ENCODE results near the gene DIAPH1.
"Not testable (repeated sequence)": the region's sequence is repeated elsewhere in the genome, so short reads cannot be mapped to it uniquely, and the experiment has no call there.

The DIAPH1 gene

DNA sequence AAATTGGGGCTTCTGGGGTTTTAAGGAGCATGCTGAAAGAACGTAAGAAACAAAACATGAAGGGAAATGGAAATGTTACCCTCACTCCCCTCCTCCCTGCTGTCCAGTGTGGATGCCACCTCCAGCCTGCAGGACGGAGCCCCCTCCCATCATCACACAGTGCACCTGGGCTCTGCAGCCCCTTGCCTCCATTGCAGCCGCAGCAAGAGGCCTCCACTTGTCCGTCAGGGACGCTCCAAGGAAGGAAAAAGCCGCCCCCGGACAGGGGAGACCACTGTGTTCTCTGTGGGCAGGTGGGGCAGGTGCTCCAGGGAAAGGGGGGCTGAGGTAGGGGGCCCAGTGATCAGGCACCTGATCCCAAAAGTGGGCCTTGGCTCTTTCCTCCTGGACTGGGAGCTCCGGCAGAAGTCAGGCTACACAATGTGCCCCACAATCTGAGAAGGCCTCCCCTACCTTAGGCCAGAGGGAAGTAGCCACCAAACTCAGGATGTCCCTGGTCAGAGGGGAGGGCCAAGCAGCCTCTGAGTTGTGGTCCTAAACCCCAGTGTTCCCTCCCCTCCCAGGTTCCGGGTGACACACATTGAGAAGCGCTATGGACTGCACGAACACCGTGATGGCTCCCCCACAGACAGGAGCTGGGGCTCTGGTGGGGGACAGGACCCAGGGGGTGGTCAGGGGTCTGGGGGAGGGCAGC lies 20.7 kb upstream of the DIAPH1 start:
- DNase-seq: no peak

DNA sequence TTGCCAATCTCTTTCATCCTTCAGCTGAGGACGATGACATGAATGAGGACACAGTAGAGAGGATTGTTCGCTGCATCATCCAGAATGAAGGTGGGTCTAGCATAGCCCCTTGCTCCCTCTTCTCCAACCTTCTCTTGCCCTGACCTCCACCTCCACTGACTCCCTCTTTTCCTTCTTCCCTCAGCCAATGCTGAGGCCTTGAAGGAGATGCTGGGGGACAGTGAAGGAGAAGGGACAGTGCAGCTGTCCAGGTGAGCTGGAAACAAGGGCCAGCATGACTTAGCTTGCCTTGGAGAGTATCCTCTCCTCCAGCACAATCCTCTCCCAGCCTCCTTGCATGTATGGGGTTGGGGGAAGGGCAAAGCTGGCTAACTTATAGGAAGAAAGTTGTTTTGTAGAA lies 20.0 kb upstream of the DIAPH1 start:
- no peak for DNase-seq

DNA sequence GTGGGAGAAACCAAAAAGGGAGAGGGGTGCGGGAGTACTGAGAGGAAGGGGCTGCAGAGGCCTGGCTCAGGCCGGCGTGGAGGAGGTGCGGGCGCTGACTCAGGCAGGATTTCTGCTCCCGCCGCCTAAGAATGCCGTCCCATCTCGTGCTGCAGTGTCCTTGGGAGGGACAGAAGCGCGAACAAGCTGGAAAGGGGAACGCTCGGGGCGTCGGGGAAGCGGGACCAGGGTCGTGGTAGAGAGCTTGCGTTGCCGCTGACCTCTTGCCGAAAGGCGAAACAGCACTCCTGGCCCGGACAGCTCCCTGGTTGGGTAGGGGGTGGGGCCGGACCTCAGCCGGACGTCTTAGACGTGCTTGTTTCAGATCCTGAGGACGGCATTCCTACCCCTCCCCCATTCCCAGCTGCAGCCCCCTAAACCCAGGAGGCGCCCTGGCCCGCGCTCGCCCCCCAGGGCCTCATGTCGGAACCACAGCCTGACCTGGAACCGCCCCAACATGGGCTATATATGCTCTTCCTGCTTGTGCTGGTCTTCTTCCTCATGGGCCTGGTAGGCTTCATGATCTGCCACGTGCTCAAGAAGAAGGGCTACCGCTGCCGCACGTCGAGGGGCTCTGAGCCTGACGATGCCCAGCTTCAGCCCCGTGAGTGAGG lies 19.1 kb upstream of the DIAPH1 start:
- peak; percentile 67 for DNase-seq

GRCh38 chr5:141637123-141637766 lies 18.4 kb upstream of the DIAPH1 start:
- peak; percentile 24 for DNase-seq

GRCh38 chr5:141636413-141637122 lies 17.8 kb upstream of the DIAPH1 start, which contains the start of the genes HDAC3 and RELL2:
TSS of gene HDAC3 (minus strand) at chr5:141636849. CDS start at chr5:141636790, 59 bp downstream.
TSS of gene RELL2 (plus strand) at chr5:141636997. CDS start at chr5:141638226, 1,229 bp downstream.
- DNase-seq: peak; percentile 90

- DNase-seq: no peak
These were observed 17.3 kb upstream of the DIAPH1 start for GRCh38 chr5:141636106-141636412.

DNA sequence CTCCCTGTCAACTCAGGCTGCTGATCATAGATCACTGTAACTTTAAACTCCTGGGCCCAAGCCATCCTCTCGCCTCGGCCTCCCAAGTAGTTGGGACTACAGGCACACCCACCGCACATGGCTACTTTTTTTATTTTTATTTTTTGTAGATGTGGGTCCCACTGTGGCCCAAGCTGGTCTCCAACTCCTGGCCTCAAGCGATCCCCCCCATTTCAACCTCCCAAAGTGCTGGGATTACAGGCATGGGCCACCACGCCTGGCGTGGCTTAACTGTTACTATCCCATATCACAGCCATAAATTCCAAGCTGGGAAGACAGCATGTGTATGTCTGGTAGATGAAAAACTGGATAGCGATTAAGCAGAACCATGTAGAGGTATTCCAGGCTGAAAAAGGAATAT lies 16.8 kb upstream of the DIAPH1 start:
- DNase-seq: no peak

- DNase-seq: no peak
These were observed 15.9 kb upstream of the DIAPH1 start for GRCh38 chr5:141634720-141635119.

GRCh38 chr5:141633871-141634561 lies 15.2 kb upstream of the DIAPH1 start:
- no peak for DNase-seq

DNA sequence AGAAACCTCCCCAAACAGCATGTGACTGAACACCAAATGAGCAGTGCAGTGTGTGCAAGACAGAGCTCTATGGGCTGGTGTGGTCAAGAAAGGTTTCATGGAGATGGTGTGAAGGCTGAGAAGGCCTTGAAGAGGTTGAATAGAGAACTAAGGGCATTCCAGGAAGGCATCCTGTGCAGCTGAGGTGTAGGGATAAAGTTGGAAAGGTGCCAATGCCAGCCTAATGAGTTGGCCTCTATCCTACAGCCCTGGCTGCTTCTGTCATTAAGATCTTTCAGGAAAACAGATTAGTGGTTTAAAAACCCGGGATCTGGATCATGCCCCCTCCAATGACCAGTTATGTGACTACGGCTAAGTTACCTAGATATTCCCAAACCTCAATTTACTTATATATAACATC lies 13.8 kb upstream of the DIAPH1 start:
- no peak for DNase-seq

- DNase-seq: no peak
These were observed 11.9 kb upstream of the DIAPH1 start for GRCh38 chr5:141630570-141631140.

DNA sequence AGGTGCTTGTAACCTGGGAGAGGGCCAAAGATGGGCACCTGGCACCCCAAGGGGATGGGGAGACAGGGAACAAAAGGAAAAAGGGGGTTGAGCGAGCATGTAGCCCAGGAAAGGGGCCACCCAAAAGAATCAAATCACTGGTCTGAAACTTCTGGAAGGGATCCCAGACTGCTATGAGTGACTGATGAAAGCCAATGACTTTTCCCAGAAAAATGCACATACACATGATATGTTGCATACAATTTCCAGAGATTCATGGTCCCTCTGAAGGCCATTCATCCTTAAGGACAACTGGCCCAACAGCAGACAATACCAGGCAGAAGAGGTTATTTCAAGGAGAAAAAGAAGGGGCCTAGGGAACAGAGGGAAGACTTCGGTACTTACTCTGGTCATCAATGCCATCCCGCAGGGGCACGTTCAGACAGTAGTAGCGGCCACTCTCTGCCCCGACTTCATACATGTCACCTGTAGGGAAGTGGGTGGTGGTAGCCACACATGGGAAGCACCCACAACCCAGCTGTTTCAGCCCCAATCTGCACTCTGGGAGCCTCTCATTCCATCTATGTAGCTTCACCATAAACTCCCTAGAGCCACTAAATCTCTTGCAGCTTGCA lies 9.5 kb upstream of the DIAPH1 start:
- no peak for DNase-seq

DNA sequence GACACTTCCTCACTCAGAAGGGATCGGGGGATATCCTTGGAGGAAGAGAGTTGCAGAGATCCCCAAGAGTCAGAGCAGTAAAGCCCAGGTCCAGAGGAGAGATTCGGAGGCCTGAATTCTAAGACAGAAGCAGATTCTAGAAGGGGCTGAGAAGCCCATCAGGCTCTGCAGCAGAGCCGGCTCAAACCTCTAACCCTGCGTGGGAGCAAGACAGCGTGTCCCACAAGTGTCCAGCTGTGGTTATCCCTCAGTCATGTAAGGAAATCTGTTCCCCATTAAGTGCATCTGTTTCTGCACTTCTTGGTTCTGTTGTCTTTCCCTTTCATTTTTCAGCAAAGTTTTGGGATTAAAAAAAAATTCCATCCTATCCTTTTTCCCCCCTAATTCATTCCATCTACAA lies 4.8 kb upstream of the DIAPH1 start:
- DNase-seq: no peak

DNA sequence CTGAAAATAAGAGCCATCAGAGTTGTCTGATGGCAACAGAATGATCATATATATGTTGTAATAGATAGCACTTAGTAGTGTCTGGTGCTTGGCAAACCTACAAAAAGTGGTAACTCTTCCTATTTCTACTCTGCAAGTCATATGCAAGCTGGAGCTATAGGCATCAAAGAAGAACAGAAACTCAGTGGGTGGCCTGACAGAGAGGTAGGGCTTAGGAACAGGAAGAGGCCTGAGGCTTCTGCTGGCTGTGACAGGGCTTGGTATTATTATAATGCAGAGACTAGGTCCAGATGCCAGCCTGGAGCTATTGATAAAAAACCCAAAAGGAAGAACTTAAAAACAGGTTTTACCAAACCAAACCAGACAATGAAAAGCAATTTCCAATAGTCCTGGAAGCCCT lies 4.4 kb upstream of the DIAPH1 start:
- DNase-seq: peak; percentile 31

- DNase-seq: peak; percentile 27
These were observed 583 bp downstream of the DIAPH1 start for GRCh38 chr5:141618030-141618803.

DNA sequence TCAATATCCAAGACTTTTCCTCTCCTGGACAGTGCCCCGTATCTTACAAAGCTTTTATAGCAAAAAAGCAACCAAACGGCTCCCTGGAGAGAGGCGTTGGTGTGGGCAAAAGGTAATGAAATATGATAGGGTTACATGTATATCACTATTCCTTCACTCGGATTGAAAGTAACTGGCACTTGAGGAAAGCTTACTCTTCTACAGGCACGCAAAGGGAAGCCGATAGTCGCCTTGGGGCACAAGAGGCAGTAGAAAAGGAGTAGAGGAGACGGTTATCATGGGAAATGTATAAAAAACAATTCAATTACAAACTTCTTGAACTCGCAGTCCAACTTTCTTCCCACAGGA lies 1.1 kb downstream of the DIAPH1 start:
- DNase-seq: no peak

- no peak for DNase-seq
These were observed 1.7 kb downstream of the DIAPH1 start for GRCh38 chr5:141617128-141617527.

DNA sequence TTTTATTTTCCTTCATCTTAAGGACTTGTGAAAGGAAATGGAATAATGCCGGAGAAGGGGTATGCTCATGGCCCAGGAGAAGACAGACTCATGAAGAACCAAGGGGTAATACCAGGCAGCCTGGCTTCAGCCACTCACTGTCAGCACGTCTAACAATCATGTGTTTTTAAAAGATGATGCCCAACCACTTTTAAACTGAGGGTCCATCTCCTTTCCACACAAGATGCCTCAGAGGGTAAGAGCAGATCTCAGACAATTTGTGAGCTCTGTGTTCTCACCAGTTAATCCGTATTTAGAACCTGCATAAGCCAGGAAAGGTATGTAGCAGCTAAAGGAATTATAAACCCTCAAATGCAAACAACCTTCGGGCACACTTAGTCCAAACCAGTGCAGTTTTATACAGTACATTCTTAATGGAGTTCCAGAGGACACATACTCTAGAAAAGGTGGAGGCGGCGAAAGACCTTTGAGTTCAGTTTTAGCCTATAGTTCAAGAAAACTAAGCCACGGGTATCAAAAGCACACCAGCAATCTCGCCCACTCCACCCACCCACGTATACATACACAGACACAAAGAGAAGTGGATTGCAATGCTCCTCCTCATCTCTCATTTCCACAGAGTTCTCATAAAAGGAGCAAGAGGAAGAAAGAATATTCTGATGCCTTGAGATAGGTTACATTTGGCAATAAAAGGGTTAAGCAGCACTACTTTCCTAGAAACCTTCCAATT lies 2.6 kb downstream of the DIAPH1 start:
- no peak for DNase-seq

DNA sequence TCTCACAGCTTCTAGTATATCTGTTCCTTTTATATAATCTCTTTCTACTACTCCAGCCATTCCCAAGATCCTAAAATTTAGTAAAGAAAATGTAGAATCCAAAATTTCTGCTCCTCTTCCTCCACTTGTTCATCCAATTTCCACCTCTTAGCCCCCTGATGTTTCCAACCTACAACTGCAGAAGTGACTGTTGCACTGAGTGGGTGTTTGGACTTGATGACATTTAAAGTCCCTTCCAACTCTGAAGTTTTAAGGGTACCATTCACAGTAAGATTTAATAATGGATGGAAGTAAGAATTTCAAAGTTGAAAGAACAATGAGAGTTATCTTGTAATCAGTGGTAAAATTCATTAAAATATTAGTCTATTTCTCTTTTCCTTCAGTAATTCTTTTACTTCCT lies 5.5 kb downstream of the DIAPH1 start:
- no peak for DNase-seq

- DNase-seq: no peak
These were observed 7.5 kb downstream of the DIAPH1 start for GRCh38 chr5:141611289-141611688.

GRCh38 chr5:141609921-141610320 lies 8.9 kb downstream of the DIAPH1 start:
- not testable (repeated sequence) for DNase-seq
